A673 (cell line): ENCODE measurements around the gene GPR150.

Source experiments
- EZH2 ChIP-seq: fragments of 200-600 bp; sonication (generic); IDR thresholded peaks from 2 replicates; pipeline ENCODE4 v1.6.1; 2017; ENCODE audit warnings: borderline replicate concordance, low read depth, mild to moderate bottlenecking, mixed read lengths, antibody characterized with exemption, low read length; ENCODE audit not compliant: poor library complexity, severe bottlenecking
- TF ChIP-seq, protein P1 (sequence below): fragments of 300-800, 200-600 bp; sonication (generic); conservative IDR thresholded peaks from 2 replicates; pipeline ENCODE4 v1.5.1; 2017; ENCODE audit warnings: low read depth, mild to moderate bottlenecking, antibody characterized with exemption, low read length, moderate library complexity, mixed read lengths

DNA sequence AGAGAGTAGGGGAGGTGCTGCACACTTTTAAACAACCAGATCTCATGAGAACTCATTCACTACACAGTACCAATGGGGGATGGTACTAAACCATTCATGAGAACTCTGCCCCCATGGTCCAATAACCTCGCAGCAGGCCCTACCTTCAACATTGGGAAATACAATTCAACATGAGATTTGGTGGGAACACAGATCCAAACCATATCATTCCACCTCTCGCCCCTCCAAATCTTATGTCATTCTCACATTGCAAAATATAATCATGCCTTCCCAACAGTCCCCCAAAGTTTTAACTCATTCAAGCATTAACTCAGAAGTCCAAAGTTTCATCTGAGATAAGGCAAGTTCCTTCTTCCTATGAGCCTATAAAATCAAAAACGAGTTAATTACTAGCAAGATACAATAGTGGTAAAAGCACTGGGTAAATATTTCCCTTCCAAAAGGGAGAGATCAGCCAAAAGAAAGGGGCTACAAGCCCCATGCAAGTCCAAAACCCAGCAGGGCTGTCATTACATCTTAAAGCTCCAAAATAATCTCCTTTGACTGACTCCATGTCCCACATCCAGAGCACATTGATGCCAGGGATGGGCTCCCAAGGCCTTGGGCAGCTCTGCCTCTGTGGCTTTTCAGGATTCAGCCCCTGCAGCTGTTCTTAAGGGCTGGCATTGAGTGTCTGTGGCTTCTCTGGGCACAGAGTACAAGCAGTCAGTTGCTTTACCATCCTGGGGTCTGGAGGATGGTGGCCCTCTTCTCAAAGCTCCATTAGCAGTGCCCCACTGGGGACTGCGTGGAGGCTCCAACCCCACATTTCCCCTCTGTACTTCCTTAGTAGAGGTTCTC lies 8.3 kb downstream of the GPR150 start:
- TF ChIP-seq, protein P1, sequence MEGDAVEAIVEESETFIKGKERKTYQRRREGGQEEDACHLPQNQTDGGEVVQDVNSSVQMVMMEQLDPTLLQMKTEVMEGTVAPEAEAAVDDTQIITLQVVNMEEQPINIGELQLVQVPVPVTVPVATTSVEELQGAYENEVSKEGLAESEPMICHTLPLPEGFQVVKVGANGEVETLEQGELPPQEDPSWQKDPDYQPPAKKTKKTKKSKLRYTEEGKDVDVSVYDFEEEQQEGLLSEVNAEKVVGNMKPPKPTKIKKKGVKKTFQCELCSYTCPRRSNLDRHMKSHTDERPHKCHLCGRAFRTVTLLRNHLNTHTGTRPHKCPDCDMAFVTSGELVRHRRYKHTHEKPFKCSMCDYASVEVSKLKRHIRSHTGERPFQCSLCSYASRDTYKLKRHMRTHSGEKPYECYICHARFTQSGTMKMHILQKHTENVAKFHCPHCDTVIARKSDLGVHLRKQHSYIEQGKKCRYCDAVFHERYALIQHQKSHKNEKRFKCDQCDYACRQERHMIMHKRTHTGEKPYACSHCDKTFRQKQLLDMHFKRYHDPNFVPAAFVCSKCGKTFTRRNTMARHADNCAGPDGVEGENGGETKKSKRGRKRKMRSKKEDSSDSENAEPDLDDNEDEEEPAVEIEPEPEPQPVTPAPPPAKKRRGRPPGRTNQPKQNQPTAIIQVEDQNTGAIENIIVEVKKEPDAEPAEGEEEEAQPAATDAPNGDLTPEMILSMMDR: no peak
- TF ChIP-seq EZH2: no peak
